ENCODE data around the gene BLACAT1. TPM values are rescaled to one million over a fixed set of nuclear protein-coding genes. Genes with fewer than 3 reads are reported as not detected.

BLACAT1 gene
- total RNA-seq, 1 experiment from 2014 or later, result 6.7 TPM

- H3K36me3 ChIP-seq (replicated peaks; ENCODE audit: control insufficient read depth, insufficient read depth, low read length), result no peaks in the 10 kb centered on the region
- H3K4me3 ChIP-seq (ENCODE audit: insufficient read depth, low read depth, low read length), result no peak overlapping the region
- H3K27me3 ChIP-seq (ENCODE audit: control insufficient read depth, insufficient read depth, low read length), result peaks cover 3% of the 10 kb centered on the region; the same call in 1 of the 2 replicates
- DNase-seq, result no peak
These were observed 20.8 kb upstream of the BLACAT1 start for GRCh38 chr1:205476648-205477047.

GRCh38 chr1:205475855-205476254, 20.0 kb upstream of the BLACAT1 start:
- Histone ChIP-seq H3K36me3 (replicated peaks; ENCODE audit: control insufficient read depth, insufficient read depth, low read length) (no peaks in the 10 kb centered on the region), H3K27me3 (ENCODE audit: control insufficient read depth, insufficient read depth, low read length) (no peaks in the 10 kb centered on the region), H3K4me3 (ENCODE audit: insufficient read depth, low read depth, low read length) (no peak overlapping the region)
- DNase-seq, result no peak

- no peak overlapping the region for H3K4me3 ChIP-seq (ENCODE audit: insufficient read depth, low read depth, low read length)
- no peaks in the 10 kb centered on the region for H3K36me3 ChIP-seq (replicated peaks; ENCODE audit: control insufficient read depth, insufficient read depth, low read length)
- no peak for DNase-seq
- no peaks in the 10 kb centered on the region for H3K27me3 ChIP-seq (ENCODE audit: control insufficient read depth, insufficient read depth, low read length)
These were observed 18.7 kb upstream of the BLACAT1 start for GRCh38 chr1:205474571-205474970.

GRCh38 chr1:205473966-205474365, 18.1 kb upstream of the BLACAT1 start:
- no peak for DNase-seq
- Histone ChIP-seq H3K4me3 (ENCODE audit: insufficient read depth, low read depth, low read length) (no peak overlapping the region), H3K36me3 (replicated peaks; ENCODE audit: control insufficient read depth, insufficient read depth, low read length) (no peaks in the 10 kb centered on the region), H3K27me3 (ENCODE audit: control insufficient read depth, insufficient read depth, low read length) (no peaks in the 10 kb centered on the region; the same call in 1 of the 2 replicates)

- Histone ChIP-seq H3K4me3 (ENCODE audit: insufficient read depth, low read depth, low read length) (no peak overlapping the region), H3K36me3 (replicated peaks; ENCODE audit: control insufficient read depth, insufficient read depth, low read length) (no peaks in the 10 kb centered on the region), H3K27me3 (ENCODE audit: control insufficient read depth, insufficient read depth, low read length) (no peaks in the 10 kb centered on the region; the same call in 1 of the 2 replicates)
- DNase-seq, result no peak
These were observed 17.6 kb upstream of the BLACAT1 start for GRCh38 chr1:205473475-205473874.

- Histone ChIP-seq H3K4me3 (ENCODE audit: insufficient read depth, low read depth, low read length) (no peak overlapping the region), H3K36me3 (replicated peaks; ENCODE audit: control insufficient read depth, insufficient read depth, low read length) (no peaks in the 10 kb centered on the region), H3K27me3 (ENCODE audit: control insufficient read depth, insufficient read depth, low read length) (no peaks in the 10 kb centered on the region; the same call in 1 of the 2 replicates)
- DNase-seq, result peak; percentile 71
These were observed 17.0 kb upstream of the BLACAT1 start for GRCh38 chr1:205472737-205473441.

GRCh38 chr1:205470131-205470530, 14.3 kb upstream of the BLACAT1 start:
- DNase-seq, result no peak
- Histone ChIP-seq H3K27me3 (ENCODE audit: control insufficient read depth, insufficient read depth, low read length) (no peaks in the 10 kb centered on the region; the same call in 1 of the 2 replicates), H3K4me3 (ENCODE audit: insufficient read depth, low read depth, low read length) (no peak overlapping the region), H3K36me3 (replicated peaks; ENCODE audit: control insufficient read depth, insufficient read depth, low read length) (no peaks in the 10 kb centered on the region)

- Histone ChIP-seq H3K27me3 (ENCODE audit: control insufficient read depth, insufficient read depth, low read length) (no peaks in the 10 kb centered on the region; the same call in 1 of the 2 replicates), H3K36me3 (replicated peaks; ENCODE audit: control insufficient read depth, insufficient read depth, low read length) (no peaks in the 10 kb centered on the region), H3K4me3 (ENCODE audit: insufficient read depth, low read depth, low read length) (no peak overlapping the region)
- DNase-seq, result no peak
These were observed 10.9 kb upstream of the BLACAT1 start for GRCh38 chr1:205466595-205467220.

GRCh38 chr1:205465392-205465791, 9.5 kb upstream of the BLACAT1 start:
- no peak for DNase-seq
- H3K27me3 ChIP-seq (ENCODE audit: control insufficient read depth, insufficient read depth, low read length), result no peaks in the 10 kb centered on the region; the same call in 1 of the 2 replicates
- H3K36me3 ChIP-seq (replicated peaks; ENCODE audit: control insufficient read depth, insufficient read depth, low read length), result no peaks in the 10 kb centered on the region
- H3K4me3 ChIP-seq (ENCODE audit: insufficient read depth, low read depth, low read length), result no peak overlapping the region

- peak; percentile 81 for DNase-seq
- Histone ChIP-seq H3K36me3 (replicated peaks; ENCODE audit: control insufficient read depth, insufficient read depth, low read length) (no peaks in the 10 kb centered on the region), H3K27me3 (ENCODE audit: control insufficient read depth, insufficient read depth, low read length) (peaks cover 10% of the 10 kb centered on the region)
These were observed 3.1 kb upstream of the BLACAT1 start for GRCh38 chr1:205458777-205459566.

GRCh38 chr1:205456868-205457745, 1.3 kb upstream of the BLACAT1 start:
- peak; percentile 95 for DNase-seq
- Histone ChIP-seq H3K27me3 (ENCODE audit: control insufficient read depth, insufficient read depth, low read length) (peaks cover 16% of the 10 kb centered on the region), H3K4me3 (ENCODE audit: insufficient read depth, low read depth, low read length) (peak overlapping the region; percentile 80), H3K36me3 (replicated peaks; ENCODE audit: control insufficient read depth, insufficient read depth, low read length) (no peaks in the 10 kb centered on the region)

More at GRCh38 chr1:205458777-205459566, 3.1 kb upstream of the BLACAT1 start:
- H3K4me3 ChIP-seq (ENCODE audit: insufficient read depth, low read depth, low read length), result no peak overlapping the region

- H3K36me3 ChIP-seq (replicated peaks; ENCODE audit: control insufficient read depth, insufficient read depth, low read length), result no peaks in the 10 kb centered on the region
- peak; percentile 84 for DNase-seq
- H3K4me3 ChIP-seq (ENCODE audit: insufficient read depth, low read depth, low read length), result peak overlapping the region; percentile 80
- H3K27me3 ChIP-seq (ENCODE audit: control insufficient read depth, insufficient read depth, low read length), result peaks cover 16% of the 10 kb centered on the region
These were observed 580 bp upstream of the BLACAT1 start for GRCh38 chr1:205456383-205456867.

GRCh38 chr1:205454903-205455335, 926 bp downstream of the BLACAT1 start:
- Histone ChIP-seq H3K4me3 (ENCODE audit: insufficient read depth, low read depth, low read length) (peak overlapping the region; percentile 80), H3K36me3 (replicated peaks; ENCODE audit: control insufficient read depth, insufficient read depth, low read length) (no peaks in the 10 kb centered on the region), H3K27me3 (ENCODE audit: control insufficient read depth, insufficient read depth, low read length) (peaks cover 16% of the 10 kb centered on the region)
- peak; percentile 75 for DNase-seq

- no peak overlapping the region for H3K4me3 ChIP-seq (ENCODE audit: insufficient read depth, low read depth, low read length)
- no peak for DNase-seq
- peaks cover 25% of the 10 kb centered on the region for H3K27me3 ChIP-seq (ENCODE audit: control insufficient read depth, insufficient read depth, low read length)
- H3K36me3 ChIP-seq (replicated peaks; ENCODE audit: control insufficient read depth, insufficient read depth, low read length), result no peaks in the 10 kb centered on the region
These were observed 2.4 kb downstream of the BLACAT1 start for GRCh38 chr1:205453466-205453865.
